NCI-H2029 treated with DMSO at 0.1 percent for 48 hours (cell line): ENCODE data around the gene ATF5.

Source experiments
- DNase-seq: peaks from one replicate; lab custom pipeline; 2025; lab: John Stamatoyannopoulos, UW

ATF5 gene

DNA sequence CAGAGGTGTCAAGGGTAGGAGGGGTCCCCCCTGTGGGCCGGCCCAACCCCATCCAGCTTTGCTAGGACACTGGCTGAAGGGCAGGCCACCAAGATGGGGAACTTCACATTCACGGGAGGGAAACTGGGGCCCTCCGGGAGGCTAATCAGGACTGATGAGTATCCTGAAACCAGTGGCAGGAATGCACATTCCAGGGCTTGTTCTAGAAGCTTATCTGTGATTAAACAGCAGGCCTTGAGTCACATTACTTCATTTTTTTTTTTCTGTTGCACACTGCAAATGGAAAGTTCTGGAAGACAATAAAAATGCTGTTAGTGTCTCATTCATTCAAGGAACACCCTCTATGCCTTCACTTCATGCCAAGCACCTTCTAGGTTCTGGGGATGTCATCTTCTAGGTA, 47.5 kb downstream of the ATF5 start:
- no peak for DNase-seq

DNA sequence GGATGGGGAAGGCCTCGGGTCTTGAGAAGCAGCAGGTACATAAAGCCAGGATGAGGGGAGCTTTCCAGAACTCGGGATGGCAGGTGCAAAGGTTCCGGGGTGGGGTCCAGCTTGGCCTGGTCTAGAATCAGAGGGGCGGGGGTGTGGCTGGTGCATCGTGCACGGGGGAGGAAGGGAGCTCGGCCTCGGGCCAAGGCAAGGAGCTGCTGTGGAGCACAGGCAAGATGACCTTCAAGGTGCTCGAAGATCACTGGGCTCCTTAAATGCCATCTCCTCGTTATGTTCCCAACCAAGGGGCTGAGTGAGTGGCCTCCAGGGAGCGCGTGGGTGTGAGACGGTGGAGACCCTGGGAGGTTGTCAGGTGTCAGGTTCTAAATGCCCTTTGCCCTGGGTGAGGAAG, 48.1 kb downstream of the ATF5 start:
- no peak for DNase-seq

DNA sequence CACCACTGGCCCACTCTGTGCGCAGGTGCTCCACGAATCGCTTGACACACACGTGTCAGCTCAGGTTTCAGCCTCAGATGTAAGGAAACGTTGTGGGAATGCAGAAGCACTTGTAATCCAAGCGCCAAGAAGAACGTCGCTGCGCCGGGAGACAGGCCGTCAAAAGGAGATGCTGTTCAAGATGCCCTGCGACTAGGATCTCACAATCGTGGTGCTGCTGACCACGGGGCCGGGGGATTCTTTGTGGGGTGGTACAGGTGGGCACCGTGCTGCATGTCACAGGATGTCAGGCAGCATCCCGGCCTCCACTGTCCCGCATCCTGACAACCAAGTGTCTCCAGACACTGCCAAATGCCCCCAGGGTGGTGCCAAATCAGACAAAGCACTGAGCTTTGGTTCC, 48.9 kb downstream of the ATF5 start:
- DNase-seq, result no peak

DNA sequence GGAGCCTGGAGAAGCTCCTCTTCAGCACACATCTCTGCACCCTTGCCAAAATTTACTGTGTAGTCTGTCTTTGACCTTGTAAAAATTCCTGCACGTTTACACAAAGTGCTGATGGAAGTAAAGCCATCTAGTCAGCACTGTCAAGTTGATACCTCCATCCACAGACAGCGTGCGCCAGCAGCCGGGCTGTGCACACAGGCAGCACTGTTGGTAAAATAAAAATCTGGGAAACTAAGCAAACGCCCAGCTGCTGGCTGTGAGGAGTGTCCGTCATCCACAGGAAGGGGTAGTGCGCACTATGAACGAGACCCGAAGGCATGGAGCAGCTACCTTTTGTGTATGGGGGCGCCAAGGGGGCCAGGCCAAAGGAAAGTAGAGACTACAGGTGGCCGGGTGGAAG, 49.3 kb downstream of the ATF5 start:
- DNase-seq, result no peak

DNA sequence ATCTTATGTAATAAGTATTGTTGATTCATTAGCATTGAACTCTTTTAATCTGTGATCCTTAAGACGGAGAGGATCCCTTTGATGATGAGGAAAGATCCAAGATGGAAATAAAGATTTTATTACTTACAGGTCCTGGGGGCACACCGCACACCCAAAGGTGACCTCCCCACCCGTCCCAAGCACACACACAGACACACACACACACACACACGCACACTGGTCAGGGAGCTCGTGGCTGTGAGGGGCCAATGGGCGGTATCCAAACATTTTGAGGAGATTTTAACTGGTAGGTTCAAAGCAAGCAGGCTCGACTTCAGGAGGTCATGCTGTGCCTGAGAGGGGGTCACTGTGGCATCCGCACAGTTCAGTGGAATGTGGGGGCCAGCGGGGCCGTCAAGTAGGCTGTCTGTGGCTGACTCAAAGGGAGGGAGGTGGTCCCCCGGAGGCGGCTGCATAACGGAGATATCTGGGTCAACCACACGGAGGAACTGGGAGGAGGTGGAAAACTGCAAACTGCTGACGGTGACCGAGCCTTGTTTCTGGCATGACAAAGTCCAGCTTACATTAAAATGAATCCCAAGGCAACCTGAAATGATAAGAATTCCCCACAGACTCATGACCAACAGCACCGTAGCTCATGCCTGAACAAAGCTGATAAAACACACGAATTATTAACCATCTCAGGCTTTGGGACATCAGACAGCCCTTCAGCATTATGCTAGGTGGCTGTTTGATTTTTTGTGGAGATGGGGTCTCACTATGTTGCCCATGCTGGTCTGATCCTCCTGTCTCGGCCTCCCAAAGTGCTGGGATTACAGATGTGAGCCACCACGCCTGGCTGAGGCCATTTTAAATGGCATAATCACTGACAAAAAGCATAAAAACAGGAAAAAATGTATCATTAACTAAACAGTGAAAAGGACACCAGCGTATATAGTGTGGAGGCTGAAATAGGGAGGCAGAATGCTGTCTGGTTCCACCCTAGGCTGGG, 52.9 kb downstream of the ATF5 start:
- no peak for DNase-seq
